Heart left ventricle (tissue), 16 donors: ENCODE data around the gene NPHP4. TPM values are rescaled to one million over a fixed set of nuclear protein-coding genes. Genes with fewer than 3 reads are reported as not detected.

Experiments
- ATAC-seq, 4 donors: fragments of 200-7000 bp; cut with Tn5 transposase; one replicate each; pipeline ENCODE4 v1.9.1; 2020 to 2022; ENCODE audit warnings: moderate library complexity in 4 of 4, mild to moderate bottlenecking in 3 of 4, moderate number of reproducible peaks in 1 of 4
- DNase-seq, 5 donors: peaks; one replicate each; pipeline ENCODE4 v3.0.0-alpha.2; 2020
- H3K27ac ChIP-seq, 12 donors: fragments of 200-600 bp; sonication (generic) in 4 of 12; one replicate each; pipeline versions ENCODE4 v1.5.0 to v1.8.0; 2016 to 2022; ENCODE audit warnings: mild to moderate bottlenecking in 2 of 12
- H3K27me3 ChIP-seq, 9 donors: fragments of 200-600 bp; sonication (generic) in 2 of 9; one replicate each; pipeline versions ENCODE4 v1.5.1 to v1.8.0; 2016 to 2022; ENCODE audit warnings: mild to moderate bottlenecking in 3 of 9
- H3K36me3 ChIP-seq, 9 donors: fragments of 200-600 bp; sonication (generic) in 2 of 9; one replicate each; pipeline versions ENCODE4 v1.5.0 to v1.8.0; 2018 to 2022; ENCODE audit warnings: mild to moderate bottlenecking in 2 of 9
- H3K4me1 ChIP-seq, 12 donors: fragments of 200-600 bp; sonication (generic) in 4 of 12; one replicate each; pipeline versions ENCODE4 v1.5.0 to v1.8.0; 2016 to 2022; ENCODE audit warnings: mild to moderate bottlenecking in 3 of 12
- H3K4me3 ChIP-seq, 12 donors: fragments of 200-600 bp; sonication (generic) in 4 of 12; one replicate each; pipeline versions ENCODE4 v1.5.0 to v1.8.0; 2017 to 2022; ENCODE audit warnings: mild to moderate bottlenecking in 9 of 12, moderate library complexity in 4 of 12
- H3K9me3 ChIP-seq, 12 donors: fragments of 200-600 bp; sonication (generic) in 4 of 12; one replicate each; pipeline versions ENCODE4 v1.5.0 to v1.8.0; 2016 to 2022; ENCODE audit warnings: mild to moderate bottlenecking in 1 of 12
- POLR2A ChIP-seq, 2 donors: fragments of 450-650 bp; IDR thresholded peaks; one replicate each; pipeline ENCODE4 v1.6.1; 2017; ENCODE audit warnings: antibody characterized with exemption in 2 of 2, mild to moderate bottlenecking in 2 of 2, moderate library complexity in 2 of 2
- WGBS, 4 donors: extraction: QIAGEN DNeasy Blood & Tissue Kit in 2 of 4; methylation state at CpG; one replicate each; pipeline versions ENCODE4 v1.1.5 to v1.1.7; 2013 to 2018; 5-methylcytosine and 5-hydroxymethylcytosine counted together
- intact Hi-C, 10 donors: fragments of 100-400 bp; cut with DNase I; formaldehyde crosslinking; loops; one replicate each; pipeline versions ENCODE4 v1.11.1 to v1.14.2; 2022
- polyA plus RNA-seq, 2 donors: library from polyadenylated mRNA; stranded (reverse); fragments of 200-250 nt; gene quantifications; one replicate each; pipeline ENCODE4 v1.2.3, GENCODE V29; 2013
- total RNA-seq, 9 donors: library from RNA; depleted of rRNA in 2 of 9; stranded (reverse); fragments of >200 nt in 2 of 9; fragmentation: NEBNext Ultra II Directional in 3 of 9; extraction: Animal tissue kit (Norgen Biotek cat#: 25700) in 3 of 9; gene quantifications; one replicate each; pipeline versions ENCODE4 v1.1.0 to v1.2.4, GENCODE V29; 2016 to 2023
- TF ChIP-seq, protein P1 (sequence below), 12 donors: fragments of 200-600 bp; sonication (generic) in 4 of 12; IDR thresholded peaks; one replicate each; pipeline versions ENCODE4 v1.5.0 to v1.8.0; 2018 to 2022; ENCODE audit warnings: antibody characterized with exemption in 12 of 12, mild to moderate bottlenecking in 5 of 12
- donor health status: ischemic (EF 13 %, LVEDD 7.1; RV severe dilation, severe dysfunction).
- donor health status: healthy with polysubstance abuse.
- donor health status: DM: no; HTN: yes; CAD: no.
- donor health status: DM: no; HTN: no; CAD: no.
- donor health status: ischemic (EF 25% LVEDD 6.9; RV normal size, moderate dysfunction).
- donor health status: ischemic (EF 25% LVEDD 5.7; RV mildly dilated, moderate dysfunction).
- donor health status: healthy.
- donor health status: DM: yes; HTN: yes; CAD: no.
- donor health status: ischemic (EF 35%, LVEDD 5.7; RV mildly dilated, moderate dysfunction).
- donor health status: nonischemic (EF 11% LVEDD 7.7; RV severe dilation, severe dysfunction).
- donor health status: DM: yes; HTN: yes; CAD: no.
- donor health status: PGD.
- donor health status: ischemic (EF 29% LVEDD 5.4; RV normal size, mild dysfunction).
- donor health status: nonischemic (EF 23%, LVEDD 6.1; RV moderate dilation, normal function).

NPHP4 gene
- total and polyA plus RNA-seq, 11 donors = 2.1 to 6.3 (median 3.1) TPM

DNA sequence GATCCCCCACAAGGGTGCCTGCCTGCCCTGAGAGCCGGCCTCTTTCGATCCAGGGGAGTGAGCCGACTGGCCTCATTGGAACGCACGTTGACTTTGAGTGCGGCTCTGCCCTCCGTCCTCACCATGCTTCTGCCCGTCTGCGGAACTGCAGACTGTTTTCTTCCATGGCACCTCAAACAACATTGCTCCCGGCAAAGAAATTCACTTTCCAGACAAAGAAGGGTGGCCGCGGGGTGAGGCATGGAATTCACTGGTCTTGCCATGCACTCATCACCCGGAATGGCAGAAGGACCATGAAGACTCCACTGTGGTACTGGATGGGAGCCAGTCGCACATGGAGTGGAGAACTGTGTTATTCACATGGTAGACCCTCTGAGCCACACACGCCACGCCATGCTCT lies 169.5 kb downstream of the NPHP4 start:
- H3K9me3 ChIP-seq = no peaks in the 10 kb centered on the region
- H3K27me3 ChIP-seq = peaks cover 0 to 36% (median 0%) of the 10 kb centered on the region in 9 donors
- no peaks in the 10 kb centered on the region for H3K4me1 ChIP-seq
- ATAC-seq = no peak
- no peak overlapping the region for H3K27ac ChIP-seq
- 81 to 93% (median 91%) methylated on average over 16 of the region's 16 CpGs for WGBS, 4 donors
- no peak for DNase-seq
- intact Hi-C loops = no loop called here
- TF ChIP-seq POLR2A (IDR thresholded peaks at IDR 0.05) = no peak
- TF ChIP-seq, protein P1, sequence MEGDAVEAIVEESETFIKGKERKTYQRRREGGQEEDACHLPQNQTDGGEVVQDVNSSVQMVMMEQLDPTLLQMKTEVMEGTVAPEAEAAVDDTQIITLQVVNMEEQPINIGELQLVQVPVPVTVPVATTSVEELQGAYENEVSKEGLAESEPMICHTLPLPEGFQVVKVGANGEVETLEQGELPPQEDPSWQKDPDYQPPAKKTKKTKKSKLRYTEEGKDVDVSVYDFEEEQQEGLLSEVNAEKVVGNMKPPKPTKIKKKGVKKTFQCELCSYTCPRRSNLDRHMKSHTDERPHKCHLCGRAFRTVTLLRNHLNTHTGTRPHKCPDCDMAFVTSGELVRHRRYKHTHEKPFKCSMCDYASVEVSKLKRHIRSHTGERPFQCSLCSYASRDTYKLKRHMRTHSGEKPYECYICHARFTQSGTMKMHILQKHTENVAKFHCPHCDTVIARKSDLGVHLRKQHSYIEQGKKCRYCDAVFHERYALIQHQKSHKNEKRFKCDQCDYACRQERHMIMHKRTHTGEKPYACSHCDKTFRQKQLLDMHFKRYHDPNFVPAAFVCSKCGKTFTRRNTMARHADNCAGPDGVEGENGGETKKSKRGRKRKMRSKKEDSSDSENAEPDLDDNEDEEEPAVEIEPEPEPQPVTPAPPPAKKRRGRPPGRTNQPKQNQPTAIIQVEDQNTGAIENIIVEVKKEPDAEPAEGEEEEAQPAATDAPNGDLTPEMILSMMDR (IDR thresholded peaks at IDR 0.05) = no peak
- H3K36me3 ChIP-seq = no peaks in the 10 kb centered on the region
- no peak overlapping the region for H3K4me3 ChIP-seq

- Histone ChIP-seq H3K9me3 (no peaks in the 10 kb centered on the region), H3K36me3 (no peaks in the 10 kb centered on the region), H3K27ac (no peak overlapping the region), H3K4me3 (no peak overlapping the region), H3K4me1 (no peaks in the 10 kb centered on the region), H3K27me3 (peaks cover 0 to 39% (median 0%) of the 10 kb centered on the region in 9 donors)
- intact Hi-C loops = no loop called here
- no peak for DNase-seq
- TF ChIP-seq, protein P1 (IDR thresholded peaks at IDR 0.05) = no peak
- no peak for TF ChIP-seq POLR2A (IDR thresholded peaks at IDR 0.05)
- WGBS, 4 donors = 43 to 93% (median 87%) methylated on average over 5 of the region's 5 CpGs
- no peak for ATAC-seq
These were observed 170.0 kb downstream of the NPHP4 start for GRCh38 chr1:5822266-5822665.

DNA sequence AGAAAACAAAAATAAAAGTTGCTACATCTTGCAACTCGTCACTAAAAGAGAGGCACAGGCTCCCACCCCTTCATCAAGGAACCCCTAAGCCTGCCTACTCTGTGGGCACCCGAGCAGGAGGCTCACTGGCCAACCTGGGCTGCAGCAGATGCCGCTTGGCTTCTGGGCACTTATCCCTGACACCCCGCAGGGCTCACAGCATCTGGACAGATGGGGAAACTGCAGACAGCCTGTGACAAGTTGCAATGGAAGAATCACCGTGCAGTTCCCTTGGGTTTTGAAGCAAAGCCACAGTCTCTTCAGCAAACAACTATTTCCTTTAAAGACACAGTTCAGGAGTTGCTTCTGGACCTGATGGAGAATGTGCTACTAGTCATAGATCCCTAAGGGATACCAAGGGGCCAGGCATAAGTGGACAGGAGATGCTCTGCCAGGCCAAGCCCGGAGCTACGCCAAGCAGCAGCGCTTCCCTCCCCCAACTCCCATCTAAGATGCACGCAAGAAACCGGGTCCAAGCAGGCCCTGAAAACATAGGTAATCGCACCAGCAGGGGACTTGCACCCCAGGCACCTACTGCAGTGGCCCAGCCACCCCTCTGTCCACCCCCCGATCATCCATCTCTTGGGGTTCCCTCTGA lies 170.6 kb downstream of the NPHP4 start:
- Histone ChIP-seq H3K27me3 (peaks cover 0 to 39% (median 0%) of the 10 kb centered on the region in 9 donors), H3K9me3 (no peaks in the 10 kb centered on the region), H3K36me3 (no peaks in the 10 kb centered on the region), H3K27ac (no peak overlapping the region), H3K4me1 (no peaks in the 10 kb centered on the region), H3K4me3 (no peak overlapping the region)
- DNase-seq (no peak), ATAC-seq (no peak)
- 45 to 77% (median 65%) methylated on average over 5 to 12 of the region's 12 CpGs for WGBS, 4 donors
- intact Hi-C loops = no loop called here
- no peak for TF ChIP-seq POLR2A (IDR thresholded peaks at IDR 0.05)
- TF ChIP-seq, protein P1 (IDR thresholded peaks at IDR 0.05) = no peak

GRCh38 chr1:5820026-5820421 lies 172.2 kb downstream of the NPHP4 start:
- Histone ChIP-seq H3K36me3 (no peaks in the 10 kb centered on the region), H3K4me1 (no peaks in the 10 kb centered on the region), H3K4me3 (no peak overlapping the region), H3K27ac (no peak overlapping the region), H3K9me3 (no peaks in the 10 kb centered on the region), H3K27me3 (peaks cover 0 to 51% (median 4%) of the 10 kb centered on the region in 9 donors)
- TF ChIP-seq, protein P1 (IDR thresholded peaks at IDR 0.05) = no peak
- TF ChIP-seq POLR2A (IDR thresholded peaks at IDR 0.05) = no peak
- DNase-seq (no peak), ATAC-seq (no peak)
- intact Hi-C loops = no loop called here
- WGBS, 4 donors = 82 to 87% (median 87%) methylated on average over 8 to 10 of the region's 10 CpGs
